NCI-H82 (cell line): Measurements from ENCODE around the gene MIB2.

ENCODE experiments used
- DNase-seq: peaks from one replicate; lab custom pipeline; 2025; lab: John Stamatoyannopoulos, UW

Gene MIB2

GRCh38 chr1:1614204-1614953 lies 921 bp upstream of the MIB2 start:
- peak; percentile 64 for DNase-seq

- no peak for DNase-seq
Measured at GRCh38 chr1:1614954-1615255, 395 bp upstream of the MIB2 start.

- no peak for DNase-seq
Measured at GRCh38 chr1:1616045-1616790, 918 bp downstream of the MIB2 start.

- no peak for DNase-seq
Measured at GRCh38 chr1:1616838-1617237, 1.5 kb downstream of the MIB2 start.

- DNase-seq, result no peak
Measured at GRCh38 chr1:1617516-1617915, 2.2 kb downstream of the MIB2 start.

GRCh38 chr1:1617925-1618324 lies 2.6 kb downstream of the MIB2 start:
- no peak for DNase-seq

- no peak for DNase-seq
Measured at GRCh38 chr1:1618396-1619068, 3.2 kb downstream of the MIB2 start.

GRCh38 chr1:1619917-1620361 lies 4.6 kb downstream of the MIB2 start:
- DNase-seq, result peak; percentile 53

GRCh38 chr1:1620433-1621139 lies 5.3 kb downstream of the MIB2 start:
- no peak for DNase-seq

GRCh38 chr1:1621173-1622009 lies 6.1 kb downstream of the MIB2 start:
- no peak for DNase-seq

- DNase-seq, result no peak
Measured at GRCh38 chr1:1622010-1622787, 6.9 kb downstream of the MIB2 start.

GRCh38 chr1:1622788-1623094 lies 7.4 kb downstream of the MIB2 start:
- DNase-seq, result no peak

GRCh38 chr1:1623181-1623630 lies 7.9 kb downstream of the MIB2 start:
- DNase-seq, result no peak

GRCh38 chr1:1623631-1624442 lies 8.5 kb downstream of the MIB2 start:
- no peak for DNase-seq

GRCh38 chr1:1624443-1625403 lies 9.4 kb downstream of the MIB2 start:
- DNase-seq, result peak; percentile 56

- DNase-seq, result no peak
Measured at GRCh38 chr1:1625404-1625775, 10.1 kb downstream of the MIB2 start.

- DNase-seq, result no peak
Measured at GRCh38 chr1:1625824-1626206, 10.5 kb downstream of the MIB2 start.

GRCh38 chr1:1626207-1627141 lies 11.2 kb downstream of the MIB2 start:
- no peak for DNase-seq
